Measurements from ENCODE around the gene NECAB3.
A peak's percentile ranks its signal among the peaks of the same experiment; 100 is the strongest.

The NECAB3 gene

GRCh38 chr20:33664085-33664761, 10.0 kb downstream of the NECAB3 start:
- DNase-seq (ENCODE audit: low spot score) = no peak

GRCh38 chr20:33663161-33664084, 10.8 kb downstream of the NECAB3 start:
- peak; percentile 94 for DNase-seq (ENCODE audit: low spot score)

- no peak for DNase-seq (ENCODE audit: low spot score)
Observed at GRCh38 chr20:33662172-33662571, 12.1 kb downstream of the NECAB3 start, which contains the start of gene C20orf144. Gene C20orf144, plus strand, starts transcription at chr20:33662327. Its CDS starts 19 bp downstream, at chr20:33662346.

GRCh38 chr20:33660685-33661058, 13.6 kb downstream of the NECAB3 start:
- no peak for DNase-seq (ENCODE audit: low spot score)

- no peak for DNase-seq (ENCODE audit: low spot score)
Observed at GRCh38 chr20:33660035-33660684, 14.1 kb downstream of the NECAB3 start.

GRCh38 chr20:33659341-33660034, 14.7 kb downstream of the NECAB3 start:
- no peak for DNase-seq (ENCODE audit: low spot score)

- no peak for DNase-seq (ENCODE audit: low spot score)
Observed at GRCh38 chr20:33658929-33659328, 15.3 kb downstream of the NECAB3 start.

- DNase-seq (ENCODE audit: low spot score) = no peak
Observed at GRCh38 chr20:33658510-33658909, 15.7 kb downstream of the NECAB3 start.

GRCh38 chr20:33657704-33658095, 16.5 kb downstream of the NECAB3 start:
- no peak for DNase-seq (ENCODE audit: low spot score)

- DNase-seq (ENCODE audit: low spot score) = no peak
Observed at GRCh38 chr20:33656783-33657703, 17.2 kb downstream of the NECAB3 start.

GRCh38 chr20:33656010-33656782, 18.0 kb downstream of the NECAB3 start:
- DNase-seq (ENCODE audit: low spot score) = no peak

GRCh38 chr20:33655164-33655563, 19.1 kb downstream of the NECAB3 start:
- DNase-seq (ENCODE audit: low spot score) = no peak

- DNase-seq (ENCODE audit: low spot score) = no peak
Observed at GRCh38 chr20:33654680-33655161, 19.5 kb downstream of the NECAB3 start.

- DNase-seq (ENCODE audit: low spot score) = no peak
Observed at GRCh38 chr20:33653900-33654596, 20.2 kb downstream of the NECAB3 start.

- DNase-seq (ENCODE audit: low spot score) = peak; percentile 87
Observed at GRCh38 chr20:33653218-33653899, 20.9 kb downstream of the NECAB3 start.

- DNase-seq (ENCODE audit: low spot score) = no peak
Observed at GRCh38 chr20:33651562-33652048, 22.6 kb downstream of the NECAB3 start.

GRCh38 chr20:33650753-33651561, 23.3 kb downstream of the NECAB3 start:
- no peak for DNase-seq (ENCODE audit: low spot score)
